ENCODE results near the gene ARCN1. TPM values are rescaled to one million over a fixed set of nuclear protein-coding genes. Genes with fewer than 3 reads are reported as not detected.

The ARCN1 gene
- total and polyA plus RNA-seq, 2 of the 4 experiments (the other 2 are of a cell fraction) = 148 to 212 TPM

DNA sequence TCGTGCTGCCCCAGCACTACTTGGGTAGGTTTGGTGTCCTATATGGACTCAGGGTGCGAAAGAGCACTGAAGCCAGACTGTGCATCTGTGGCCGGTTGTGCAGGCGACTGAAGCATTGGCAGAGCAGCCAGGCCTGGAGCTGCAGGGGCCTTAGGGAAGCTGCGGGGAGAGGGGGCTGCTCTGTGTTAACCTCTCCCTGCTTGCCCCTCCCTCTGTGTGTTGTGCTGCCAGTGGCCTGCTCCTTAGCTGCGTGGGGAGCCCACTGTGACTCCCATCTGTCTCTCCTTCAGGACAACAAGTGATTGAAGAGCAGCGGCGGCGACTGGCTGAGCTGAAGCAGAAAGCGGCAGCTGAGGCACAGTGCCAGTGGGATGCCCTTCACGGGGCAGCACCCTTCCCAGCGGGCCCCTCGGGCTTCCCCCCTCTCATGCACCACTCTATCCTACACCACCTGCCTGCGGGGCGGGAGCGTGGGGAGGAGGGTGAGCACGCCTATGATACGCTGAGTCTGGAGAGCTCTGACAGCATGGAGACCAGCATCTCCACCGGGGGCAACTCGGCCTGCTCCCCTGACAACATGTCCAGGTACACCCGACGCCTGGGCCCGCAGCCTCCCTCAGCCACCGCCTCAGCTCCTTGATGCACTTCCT lies 73.0 kb downstream of the ARCN1 start:
- Histone ChIP-seq H3K14ac (replicated peaks; ENCODE audit: low read depth, low read length) (no peak overlapping the region), H4K5ac (ENCODE audit: low read depth, low read length) (no peak overlapping the region), H3K4me1 (ENCODE audit: control insufficient read depth, insufficient read depth, low read length) (0 out of 2 replicates have a peak, but pooled peaks cover 1% of the 10 kb centered on the region), H3K79me1 (ENCODE audit: low read depth in 1 of 2, low read length in 2 of 2) (peaks cover 41 to 74% of the 10 kb centered on the region in 2 experiments), H3K4me2 (ENCODE audit: low read depth, low read length) (no peak overlapping the region), H4K20me1 (ENCODE audit: insufficient read depth, low read length) (peaks cover 37% of the 10 kb centered on the region), H3K23ac (ENCODE audit: low read depth, low read length) (0 out of 2 replicates have a peak overlapping the region, but pooled peaks have one; percentile 34), H4K91ac (ENCODE audit: insufficient read depth, low read depth, low read length) (no peak overlapping the region), H3K9ac (ENCODE audit: low read depth, low read length) (no peak overlapping the region), H2AK5ac (ENCODE audit: low read depth, low read length) (no peak overlapping the region), H3K56ac (ENCODE audit: extremely low read depth, insufficient read depth, low read length) (no peak overlapping the region), H2BK20ac (ENCODE audit: low read depth, low read length) (no peak overlapping the region), H2BK120ac (ENCODE audit: low read depth, low read length) (no peak overlapping the region), H2AFZ (replicated peaks; ENCODE audit: low read length, poor library complexity) (no peak overlapping the region), H3K4me3 (ENCODE audit: insufficient read depth, low read depth, low read length) (no peak overlapping the region), H2AK9ac (replicated peaks; ENCODE audit: low read depth, low read length, poor library complexity) (peak overlapping the region; percentile 34), H3K4ac (ENCODE audit: low read depth, low read length) (no peak overlapping the region), H3K18ac (ENCODE audit: low read depth, low read length) (no peak overlapping the region), H2BK15ac (ENCODE audit: low read depth, low read length) (no peak overlapping the region), H2BK5ac (ENCODE audit: low read depth, low read length, poor library complexity, severe bottlenecking) (no peak overlapping the region), H3K27ac (ENCODE audit: insufficient read depth, low read length) (no peak overlapping the region), H3K36me3 (ENCODE audit: control insufficient read depth, insufficient read depth, low read length) (peaks cover 83% of the 10 kb centered on the region), H3K27me3 (ENCODE audit: control insufficient read depth, insufficient read depth, low read length) (no peaks in the 10 kb centered on the region), H3K9me3 (ENCODE audit: control insufficient read depth, insufficient read depth, low read length) (no peaks in the 10 kb centered on the region), H3K9me1 (ENCODE audit: insufficient read depth, low read length) (no peaks in the 10 kb centered on the region; the same call in 1 of the 2 replicates), H4K8ac (ENCODE audit: low read depth in 2 of 2, low read length in 2 of 2) (no peak overlapping the region)
- ChIA-PET CTCF (no interaction called here), POLR2A (ENCODE audit: unreplicated experiment) (no interaction called here)
- intact Hi-C loops (cut with micrococcal nuclease) = no loop called here
- ATAC-seq (ENCODE audit: low read depth) = no peak
- in situ Hi-C loops (cut with MboI; ENCODE audit: low sequenced_read_pairs) = no loop called here
- TF ChIP-seq BHLHE40 (IDR thresholded peaks at IDR 0.05; ENCODE audit: low read depth, low read length) = no peak
- TF ChIP-seq CHD1 (IDR thresholded peaks at IDR 0.05; ENCODE audit: low read depth, low read length) = no peak
- no peak for TF ChIP-seq MAFK (IDR thresholded peaks at IDR 0.05; ENCODE audit: low read depth, low read length)
- TF ChIP-seq RCOR1 (IDR thresholded peaks at IDR 0.05; ENCODE audit: insufficient replicate concordance, low read length) = no peak
- no peak for TF ChIP-seq CEBPB (IDR thresholded peaks at IDR 0.05; ENCODE audit: low read depth, low read length)
- TF ChIP-seq FOS (IDR thresholded peaks at IDR 0.05; ENCODE audit: low read depth, low read length) = no peak
- TF ChIP-seq RAD21 (IDR thresholded peaks at IDR 0.05; ENCODE audit: low read length) = no peak
- no peak for TF ChIP-seq MAZ (IDR thresholded peaks at IDR 0.05; ENCODE audit: borderline replicate concordance, low read depth, low read length)
- TF ChIP-seq NFE2L2 (IDR thresholded peaks at IDR 0.05; ENCODE audit: low read depth, low read length) = no peak
- TF ChIP-seq RFX5 (IDR thresholded peaks at IDR 0.05; ENCODE audit: low read depth, low read length) = no peak
- TF ChIP-seq, protein P1, sequence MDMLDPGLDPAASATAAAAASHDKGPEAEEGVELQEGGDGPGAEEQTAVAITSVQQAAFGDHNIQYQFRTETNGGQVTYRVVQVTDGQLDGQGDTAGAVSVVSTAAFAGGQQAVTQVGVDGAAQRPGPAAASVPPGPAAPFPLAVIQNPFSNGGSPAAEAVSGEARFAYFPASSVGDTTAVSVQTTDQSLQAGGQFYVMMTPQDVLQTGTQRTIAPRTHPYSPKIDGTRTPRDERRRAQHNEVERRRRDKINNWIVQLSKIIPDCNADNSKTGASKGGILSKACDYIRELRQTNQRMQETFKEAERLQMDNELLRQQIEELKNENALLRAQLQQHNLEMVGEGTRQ (IDR thresholded peaks at IDR 0.05; ENCODE audit: low read depth, low read length) = no peak
- TF ChIP-seq, protein P2, sequence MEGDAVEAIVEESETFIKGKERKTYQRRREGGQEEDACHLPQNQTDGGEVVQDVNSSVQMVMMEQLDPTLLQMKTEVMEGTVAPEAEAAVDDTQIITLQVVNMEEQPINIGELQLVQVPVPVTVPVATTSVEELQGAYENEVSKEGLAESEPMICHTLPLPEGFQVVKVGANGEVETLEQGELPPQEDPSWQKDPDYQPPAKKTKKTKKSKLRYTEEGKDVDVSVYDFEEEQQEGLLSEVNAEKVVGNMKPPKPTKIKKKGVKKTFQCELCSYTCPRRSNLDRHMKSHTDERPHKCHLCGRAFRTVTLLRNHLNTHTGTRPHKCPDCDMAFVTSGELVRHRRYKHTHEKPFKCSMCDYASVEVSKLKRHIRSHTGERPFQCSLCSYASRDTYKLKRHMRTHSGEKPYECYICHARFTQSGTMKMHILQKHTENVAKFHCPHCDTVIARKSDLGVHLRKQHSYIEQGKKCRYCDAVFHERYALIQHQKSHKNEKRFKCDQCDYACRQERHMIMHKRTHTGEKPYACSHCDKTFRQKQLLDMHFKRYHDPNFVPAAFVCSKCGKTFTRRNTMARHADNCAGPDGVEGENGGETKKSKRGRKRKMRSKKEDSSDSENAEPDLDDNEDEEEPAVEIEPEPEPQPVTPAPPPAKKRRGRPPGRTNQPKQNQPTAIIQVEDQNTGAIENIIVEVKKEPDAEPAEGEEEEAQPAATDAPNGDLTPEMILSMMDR (conservative IDR thresholded peaks at IDR 0.05; ENCODE audit: low read depth, low read length) = no peak
- no peak for TF ChIP-seq POLR2A (IDR thresholded peaks at IDR 0.05; ENCODE audit: low read depth, low read length)
- no peak for TF ChIP-seq MXI1 (IDR thresholded peaks at IDR 0.05; ENCODE audit: borderline replicate concordance, low read depth, low read length)
- TF ChIP-seq, protein P3, sequence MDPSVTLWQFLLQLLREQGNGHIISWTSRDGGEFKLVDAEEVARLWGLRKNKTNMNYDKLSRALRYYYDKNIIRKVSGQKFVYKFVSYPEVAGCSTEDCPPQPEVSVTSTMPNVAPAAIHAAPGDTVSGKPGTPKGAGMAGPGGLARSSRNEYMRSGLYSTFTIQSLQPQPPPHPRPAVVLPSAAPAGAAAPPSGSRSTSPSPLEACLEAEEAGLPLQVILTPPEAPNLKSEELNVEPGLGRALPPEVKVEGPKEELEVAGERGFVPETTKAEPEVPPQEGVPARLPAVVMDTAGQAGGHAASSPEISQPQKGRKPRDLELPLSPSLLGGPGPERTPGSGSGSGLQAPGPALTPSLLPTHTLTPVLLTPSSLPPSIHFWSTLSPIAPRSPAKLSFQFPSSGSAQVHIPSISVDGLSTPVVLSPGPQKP (IDR thresholded peaks at IDR 0.05; ENCODE audit: borderline replicate concordance, low read depth, low read length) = no peak
- no TSS peak for BruUV-seq (replicated peaks)
- DNase-seq = no peak
- WGBS, 2 experiments (ENCODE audit: extremely low coverage in 2 of 2, insufficient read length in 1 of 2) = 90% methylated on average over 7 of the region's 24 CpGs; no CpG with 5 or more reads in 1 of the 2 experiments
- dilution Hi-C loops (cut with HindIII; ENCODE audit: low sequenced_read_pairs, unreplicated experiment) = no loop called here

All from IMR-90 (cell line).